ENCODE measurements around the gene TACC2. TPM values are rescaled to one million over a fixed set of nuclear protein-coding genes. Genes with fewer than 3 reads are reported as not detected.
"Not testable (repeated sequence)": the region's sequence is repeated elsewhere in the genome, so short reads cannot be mapped to it uniquely, and the experiment has no call there.

TACC2 gene
- total RNA-seq, 4 donors from 2014 or later: 95.9 to 122 (median 114) TPM

GRCh38 chr10:121984463-121984862 is 4.5 kb upstream of the TACC2 start:
- no peak overlapping the region for H3K4me3 ChIP-seq (replicated peaks in 1 of 3)
- no peak for DNase-seq
- intact Hi-C loops (cut with DNase I): no loop called here
- 73 to 90% methylated on average over 2 of the region's 2 CpGs for WGBS, 2 donors
- no peaks in the 10 kb centered on the region for H3K9me3 ChIP-seq
- TF ChIP-seq CTCF (IDR thresholded peaks at IDR 0.05) (no peak), POLR2A (IDR thresholded peaks at IDR 0.05) (no peak)
- no peak overlapping the region for H3K27ac ChIP-seq
- no peaks in the 10 kb centered on the region for H3K27me3 ChIP-seq
- no peaks in the 10 kb centered on the region for H3K36me3 ChIP-seq
- H3K4me1 ChIP-seq: peaks cover 4 to 8% of the 10 kb centered on the region in 2 donors

GRCh38 chr10:121990015-121990677 is 1.2 kb downstream of the TACC2 start:
- H3K36me3 ChIP-seq: no peaks in the 10 kb centered on the region
- intact Hi-C loops (cut with DNase I): no loop called here
- peaks cover 36 to 44% of the 10 kb centered on the region in 2 donors for H3K4me1 ChIP-seq
- 74 to 76% methylated on average over 9 of the region's 9 CpGs for WGBS, 2 donors
- H3K4me3 ChIP-seq (replicated peaks in 1 of 3): no peak overlapping the region
- peak overlapping the region; percentile 10 to 72 (median 59) for H3K27ac ChIP-seq
- no peaks in the 10 kb centered on the region for H3K9me3 ChIP-seq
- no peaks in the 10 kb centered on the region for H3K27me3 ChIP-seq
- TF ChIP-seq CTCF (IDR thresholded peaks at IDR 0.05): no peak
- no peak for TF ChIP-seq POLR2A (IDR thresholded peaks at IDR 0.05)
- DNase-seq: peak in 1 of 2 donors; percentile 41

DNA sequence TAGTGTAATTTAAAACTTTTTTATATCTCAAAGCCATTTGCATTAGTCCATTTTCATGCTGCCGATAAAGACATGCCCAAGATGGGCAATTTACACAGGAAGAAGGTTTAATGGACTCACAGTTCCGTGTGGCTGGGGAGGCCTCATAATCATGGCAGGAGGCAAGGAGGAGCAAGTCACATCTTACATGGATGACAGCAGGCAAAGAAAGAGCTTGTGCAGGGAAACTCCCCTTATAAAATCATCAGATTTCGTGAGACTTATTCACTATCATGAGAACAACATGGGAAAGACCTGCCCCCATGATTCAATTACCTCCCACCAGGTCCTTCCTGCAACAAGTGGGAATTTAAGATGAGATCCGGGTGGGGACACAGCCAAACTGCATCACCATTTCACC is 2.8 kb downstream of the TACC2 start:
- DNase-seq; H3K36me3 ChIP-seq; H3K4me3 ChIP-seq (replicated peaks in 1 of 3); intact Hi-C loops (cut with DNase I); H3K9me3 ChIP-seq; H3K27me3 ChIP-seq: not testable (repeated sequence)
- H3K4me1 ChIP-seq: peaks cover 44 to 54% of the 10 kb centered on the region in 2 donors
- WGBS, 2 donors: 92 to 97% methylated on average over 4 of the region's 4 CpGs
- H3K27ac ChIP-seq: peak overlapping the region in 2 of 3 donors; percentile 95 to 99

GRCh38 chr10:121994429-121994941 is 5.5 kb downstream of the TACC2 start:
- peak overlapping the region; percentile 95 to 99 (median 96) for H3K27ac ChIP-seq
- peaks cover 40 to 48% of the 10 kb centered on the region in 2 donors for H3K4me1 ChIP-seq
- intact Hi-C loops (cut with DNase I): no loop called here
- H3K9me3 ChIP-seq: no peaks in the 10 kb centered on the region
- H3K4me3 ChIP-seq (replicated peaks in 1 of 3): no peak overlapping the region
- DNase-seq: peak; percentile 66 to 73
- WGBS, 2 donors: 22 to 25% methylated on average over 8 to 10 of the region's 10 CpGs
- H3K36me3 ChIP-seq: no peaks in the 10 kb centered on the region
- no peaks in the 10 kb centered on the region for H3K27me3 ChIP-seq
- TF ChIP-seq POLR2A (IDR thresholded peaks at IDR 0.05) (peak in 1 of 2 donors; percentile 61), CTCF (IDR thresholded peaks at IDR 0.05) (peak in 2 of 6 experiments; percentile 4 to 11)

- H3K4me1 ChIP-seq: peaks cover 20 to 26% of the 10 kb centered on the region in 2 donors
- no peaks in the 10 kb centered on the region for H3K9me3 ChIP-seq
- no peak overlapping the region for H3K4me3 ChIP-seq (replicated peaks in 1 of 3)
- H3K27me3 ChIP-seq: no peaks in the 10 kb centered on the region
- no peaks in the 10 kb centered on the region for H3K36me3 ChIP-seq
- no peak overlapping the region for H3K27ac ChIP-seq
- TF ChIP-seq POLR2A (IDR thresholded peaks at IDR 0.05): no peak
- TF ChIP-seq CTCF (IDR thresholded peaks at IDR 0.05): no peak
- 57 to 75% methylated on average over 6 of the region's 6 CpGs for WGBS, 2 donors
- DNase-seq: peak in 1 of 2 donors; percentile 33
- intact Hi-C loops (cut with DNase I): no loop called here
Observed at GRCh38 chr10:121998462-121998861, 9.5 kb downstream of the TACC2 start.

Data from thyroid gland (tissue), 4 donors.